Omental fat pad (tissue), 4 donors: Measurements from ENCODE around the gene PIGR. TPM values are rescaled to one million over a fixed set of nuclear protein-coding genes. Genes with fewer than 3 reads are reported as not detected.

Source experiments
- ATAC-seq: fragments of 150-250 bp; one replicate; pipeline ENCODE4 v1.9.1; 2016; ENCODE audit warnings: mild to moderate bottlenecking, moderate library complexity; ENCODE audit not compliant: low FRiP score
- DNase-seq: peaks from one replicate; pipeline ENCODE4 v3.0.0-alpha.2; 2019; ENCODE audit warnings: low spot score
- total RNA-seq, 4 donors: library from RNA; depleted of rRNA; stranded (reverse); fragments of >200 nt; gene quantifications; one replicate each; pipeline ENCODE4 v1.1.0, GENCODE V29; 2016
- TF ChIP-seq, protein P1 (sequence below), 3 donors: fragments of 450-650 bp; IDR thresholded peaks; one replicate each; pipeline ENCODE4 v1.5.1; 2016 to 2017; ENCODE audit warnings: antibody characterized with exemption in 3 of 3, mild to moderate bottlenecking in 3 of 3, moderate library complexity in 2 of 3

PIGR gene
- total RNA-seq, 4 donors from 2014 or later, result 0.24 to 0.44 TPM; not detected in 2

DNA sequence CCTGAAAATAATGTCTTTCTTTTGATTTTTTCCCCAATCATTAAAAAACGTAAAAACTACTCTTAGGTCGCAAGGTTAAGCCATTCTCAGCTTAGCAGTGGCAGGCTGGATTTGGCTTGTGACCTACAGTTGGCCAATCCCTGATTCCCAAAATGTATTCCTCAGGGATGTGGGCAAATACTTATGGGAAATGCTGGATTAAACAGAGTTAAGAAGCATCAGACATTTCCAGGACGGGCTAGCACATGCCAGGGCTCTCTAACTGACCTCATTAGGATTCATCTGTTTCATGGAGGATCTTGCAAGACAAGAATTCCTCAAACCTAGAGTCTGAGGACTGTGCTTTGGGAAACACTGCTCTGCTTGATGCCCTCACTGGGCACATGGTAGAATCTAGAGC lies 50.0 kb downstream of the PIGR start:
- ATAC-seq, result no peak
- no peak for DNase-seq
- TF ChIP-seq, protein P1, sequence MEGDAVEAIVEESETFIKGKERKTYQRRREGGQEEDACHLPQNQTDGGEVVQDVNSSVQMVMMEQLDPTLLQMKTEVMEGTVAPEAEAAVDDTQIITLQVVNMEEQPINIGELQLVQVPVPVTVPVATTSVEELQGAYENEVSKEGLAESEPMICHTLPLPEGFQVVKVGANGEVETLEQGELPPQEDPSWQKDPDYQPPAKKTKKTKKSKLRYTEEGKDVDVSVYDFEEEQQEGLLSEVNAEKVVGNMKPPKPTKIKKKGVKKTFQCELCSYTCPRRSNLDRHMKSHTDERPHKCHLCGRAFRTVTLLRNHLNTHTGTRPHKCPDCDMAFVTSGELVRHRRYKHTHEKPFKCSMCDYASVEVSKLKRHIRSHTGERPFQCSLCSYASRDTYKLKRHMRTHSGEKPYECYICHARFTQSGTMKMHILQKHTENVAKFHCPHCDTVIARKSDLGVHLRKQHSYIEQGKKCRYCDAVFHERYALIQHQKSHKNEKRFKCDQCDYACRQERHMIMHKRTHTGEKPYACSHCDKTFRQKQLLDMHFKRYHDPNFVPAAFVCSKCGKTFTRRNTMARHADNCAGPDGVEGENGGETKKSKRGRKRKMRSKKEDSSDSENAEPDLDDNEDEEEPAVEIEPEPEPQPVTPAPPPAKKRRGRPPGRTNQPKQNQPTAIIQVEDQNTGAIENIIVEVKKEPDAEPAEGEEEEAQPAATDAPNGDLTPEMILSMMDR (IDR thresholded peaks at IDR 0.05), result no peak

DNA sequence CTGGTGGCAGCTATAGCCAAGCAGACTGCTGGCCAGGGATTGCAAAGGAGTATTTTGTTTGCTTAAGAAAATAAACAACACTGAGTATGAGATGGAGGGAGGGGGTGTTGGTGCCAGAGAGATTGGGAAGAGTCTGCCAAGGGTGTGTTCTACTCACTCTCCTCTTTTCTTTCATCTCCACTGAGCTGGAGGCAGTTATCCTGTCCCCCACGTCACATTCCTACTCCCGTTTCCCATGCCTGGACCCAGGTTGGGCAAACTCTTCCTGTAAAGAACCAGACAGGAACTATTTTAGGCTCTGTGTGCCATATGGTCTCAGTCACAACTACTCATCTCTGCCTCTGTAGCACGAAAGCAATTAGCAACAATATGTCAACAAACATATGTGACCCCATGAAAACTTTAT lies 50.4 kb downstream of the PIGR start:
- TF ChIP-seq, protein P1 (IDR thresholded peaks at IDR 0.05), result no peak
- peak; percentile 25 for ATAC-seq
- no peak for DNase-seq

DNA sequence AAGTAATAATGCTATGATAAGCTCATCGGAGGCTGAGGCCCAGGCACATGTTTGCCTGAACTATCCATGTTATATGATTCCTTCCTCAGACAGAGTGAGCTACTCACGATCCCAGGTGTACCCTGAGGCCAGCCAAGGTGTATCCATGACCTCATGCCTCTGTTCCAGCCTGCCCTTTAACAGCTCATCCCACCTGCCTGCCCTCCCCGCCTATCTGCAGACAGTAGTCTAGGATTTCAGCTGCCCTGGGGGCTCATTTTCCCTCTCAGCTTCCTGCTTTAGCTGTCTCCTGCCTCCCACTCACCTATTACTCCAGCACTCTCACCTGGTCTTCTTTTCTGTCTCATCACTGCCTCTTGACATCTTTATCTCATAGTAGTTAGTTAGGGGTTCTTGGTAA lies 50.9 kb downstream of the PIGR start:
- TF ChIP-seq, protein P1 (IDR thresholded peaks at IDR 0.05), result no peak
- ATAC-seq (no peak), DNase-seq (no peak)

DNA sequence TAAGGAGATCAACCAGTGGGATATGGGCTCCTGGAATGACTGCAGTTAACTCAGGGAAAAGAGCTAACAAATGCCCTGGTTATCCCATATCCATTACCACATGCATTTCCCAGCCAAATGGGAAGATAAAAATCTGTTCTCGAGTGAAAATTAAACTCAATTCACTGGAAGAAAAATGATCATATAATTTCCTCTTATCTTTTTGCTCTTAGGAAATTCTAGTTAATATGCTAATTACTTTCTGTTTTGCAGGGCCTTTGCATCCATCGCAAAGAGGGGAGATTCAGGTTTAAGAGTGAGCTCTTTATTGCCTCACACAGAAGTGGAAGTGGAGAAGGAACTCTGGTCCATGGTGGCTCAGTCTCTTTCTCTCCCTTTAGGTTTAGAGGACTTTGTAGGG lies 52.9 kb downstream of the PIGR start:
- DNase-seq, result no peak
- TF ChIP-seq, protein P1 (IDR thresholded peaks at IDR 0.05), result no peak
- no peak for ATAC-seq

DNA sequence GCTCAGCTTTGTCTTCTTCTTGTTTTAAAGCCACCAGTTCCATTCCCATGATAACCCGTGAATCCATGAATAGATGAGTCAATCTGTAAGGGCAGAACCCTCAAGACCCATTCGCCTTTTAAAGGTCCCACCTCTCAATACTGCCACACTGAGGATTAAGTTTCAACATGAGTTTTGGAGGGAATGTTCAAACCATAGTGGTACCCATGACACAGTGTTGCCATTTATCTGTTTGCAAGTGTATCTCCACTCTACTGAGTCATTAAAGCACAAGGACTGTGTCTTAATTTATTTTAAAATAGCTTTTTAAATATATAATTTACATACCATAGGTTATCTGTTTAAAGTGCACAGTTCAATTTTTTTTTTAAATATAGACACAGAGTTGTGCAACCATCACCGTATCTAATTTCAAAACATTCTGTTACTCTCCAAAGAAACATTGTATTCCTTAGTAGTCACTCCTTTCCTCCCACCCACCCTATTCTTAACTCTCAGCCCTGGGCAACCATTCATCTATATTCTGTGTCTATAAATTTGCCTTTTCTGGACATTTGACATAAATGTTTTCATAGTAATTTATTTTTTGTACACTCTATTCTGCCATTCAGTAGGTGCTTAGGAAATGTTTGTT lies 53.8 kb downstream of the PIGR start:
- DNase-seq (no peak), ATAC-seq (peak; percentile 31)
- TF ChIP-seq, protein P1 (IDR thresholded peaks at IDR 0.05), result no peak

DNA sequence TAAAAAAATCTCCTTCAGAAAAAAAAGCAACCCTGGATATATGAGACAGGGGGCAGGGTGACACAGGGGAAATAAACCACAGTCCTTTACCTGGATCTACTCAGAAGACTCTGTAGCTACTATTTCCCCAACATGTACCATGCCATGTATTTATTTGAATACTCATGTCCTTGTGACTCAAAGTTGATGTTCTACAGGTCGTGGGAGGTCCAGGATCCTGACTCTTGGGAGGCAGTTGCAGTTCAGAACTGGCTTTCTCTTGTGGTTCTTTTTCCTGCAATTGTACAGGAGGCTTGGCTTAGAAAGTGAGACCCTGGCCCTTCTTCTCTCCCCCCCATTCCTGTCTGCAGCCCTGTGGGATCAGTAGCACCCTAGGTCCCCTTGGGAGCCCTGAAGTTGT lies 54.9 kb downstream of the PIGR start:
- DNase-seq (no peak), ATAC-seq (no peak)
- TF ChIP-seq, protein P1 (IDR thresholded peaks at IDR 0.05), result no peak
